HepG2 (cell line): ENCODE data around the gene PKD2L2. TPM values are rescaled to one million over a fixed set of nuclear protein-coding genes. Genes with fewer than 3 reads are reported as not detected.

Experiments
- ATF1 ChIP-seq: IDR thresholded peaks from 2 replicates; pipeline ENCODE4 v1.6.1; 2016; ENCODE audit warnings: mild to moderate bottlenecking, control low read depth
- HES4 ChIP-seq: sonication (generic); formaldehyde crosslinking; IDR thresholded peaks from 2 replicates; pipeline ENCODE4 v1.9.0; 2021; ENCODE audit warnings: mild to moderate bottlenecking, missing genetic modification reagents, borderline replicate concordance
- NFYB ChIP-seq: sonication (generic); formaldehyde crosslinking; IDR thresholded peaks from 2 replicates; pipeline ENCODE4 v1.4.0; 2020; ENCODE audit warnings: missing genetic modification reagents
- RFX1 ChIP-seq: fragments of 450-650 bp; IDR thresholded peaks from 2 replicates; pipeline ENCODE4 v1.6.1; 2017
- TAF15 ChIP-seq: fragments of 200-400 bp; formaldehyde crosslinking; IDR thresholded peaks from one replicate; pipeline ENCODE4 v1.6.1; 2018; ENCODE audit warnings: mild to moderate bottlenecking, low read depth, low read length; ENCODE audit not compliant: poor library complexity, severe bottlenecking
- ZNF263 ChIP-seq: sonication (generic); formaldehyde crosslinking; IDR thresholded peaks from 2 replicates; pipeline ENCODE4 v1.4.0; 2020; ENCODE audit warnings: missing genetic modification reagents
- ZNF446 ChIP-seq: sonication (generic); formaldehyde crosslinking; IDR thresholded peaks from 2 replicates; pipeline ENCODE4 v1.5.0; 2020; ENCODE audit warnings: mild to moderate bottlenecking, missing genetic modification reagents
- polyA plus RNA-seq, 8 experiments: library from polyadenylated mRNA; depleted of rRNA in 3 of 8; stranded (reverse) in 7 of 8; unstranded in 1 of 8; fragments of >200 nt; fragmentation: Illumina TruSeq in 4 of 8; extraction: Trizol in 4 of 8; gene quantifications; 2 replicates each; pipeline versions ENCODE4 v1.2.1 to v1.2.3, GENCODE V29; 2011 to 2016; ENCODE audit warnings: low read depth in 4 of 8, missing spikeins in 1 of 8, mixed read lengths in 1 of 8; ENCODE audit not compliant: insufficient read depth in 1 of 8
- total RNA-seq, 5 experiments: library from RNA; depleted of rRNA; stranded (reverse); fragments of >200 nt; fragmentation: Illumina TruSeq; extraction: Trizol; gene quantifications; 2 replicates each; pipeline ENCODE4 v1.2.3, GENCODE V29; 2016; ENCODE audit warnings: low read depth in 1 of 5
- TF ChIP-seq, protein P1 (sequence below): sonication (generic); formaldehyde crosslinking; IDR thresholded peaks from 2 replicates; pipeline ENCODE4 v1.4.0; 2020; ENCODE audit warnings: missing genetic modification reagents, borderline replicate concordance
- TF ChIP-seq, protein P2 (sequence below): sonication (generic); formaldehyde crosslinking; IDR thresholded peaks from 2 replicates; pipeline ENCODE4 v1.8.1; 2022; ENCODE audit warnings: low read depth, mild to moderate bottlenecking, missing genetic modification reagents
- TF ChIP-seq, protein P3 (sequence below): sonication (generic); formaldehyde crosslinking; IDR thresholded peaks from 2 replicates; pipeline ENCODE4 v1.4.0; 2020; ENCODE audit warnings: missing genetic modification reagents, mild to moderate bottlenecking, borderline replicate concordance

Gene PKD2L2
- total and polyA plus RNA-seq, 2 of the 13 experiments (the other 11 are each of a cell fraction or from before 2014, with no cell fraction given), result not detected

DNA sequence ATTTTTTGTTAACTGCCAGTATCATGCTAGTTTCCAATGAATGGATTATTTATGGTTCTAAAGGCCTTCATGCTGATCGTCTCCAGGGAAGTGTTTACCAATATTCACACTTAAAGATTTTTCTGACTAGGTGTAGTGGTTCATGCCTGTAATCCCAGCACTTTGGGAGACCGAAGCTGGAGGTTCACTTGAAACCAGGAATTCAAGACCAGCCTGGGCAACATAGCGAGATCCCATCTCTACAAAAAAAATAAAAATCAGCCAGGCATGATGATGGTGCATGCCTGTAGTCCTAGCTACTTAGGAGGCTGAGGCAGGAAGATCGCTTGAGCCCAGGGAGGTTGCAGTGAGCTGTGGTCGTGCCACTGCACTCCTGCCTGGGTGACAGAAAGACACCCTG, 100.2 kb downstream of the PKD2L2 start (continued):
- TF ChIP-seq ZNF446, result no peak
- TF ChIP-seq, protein P1, sequence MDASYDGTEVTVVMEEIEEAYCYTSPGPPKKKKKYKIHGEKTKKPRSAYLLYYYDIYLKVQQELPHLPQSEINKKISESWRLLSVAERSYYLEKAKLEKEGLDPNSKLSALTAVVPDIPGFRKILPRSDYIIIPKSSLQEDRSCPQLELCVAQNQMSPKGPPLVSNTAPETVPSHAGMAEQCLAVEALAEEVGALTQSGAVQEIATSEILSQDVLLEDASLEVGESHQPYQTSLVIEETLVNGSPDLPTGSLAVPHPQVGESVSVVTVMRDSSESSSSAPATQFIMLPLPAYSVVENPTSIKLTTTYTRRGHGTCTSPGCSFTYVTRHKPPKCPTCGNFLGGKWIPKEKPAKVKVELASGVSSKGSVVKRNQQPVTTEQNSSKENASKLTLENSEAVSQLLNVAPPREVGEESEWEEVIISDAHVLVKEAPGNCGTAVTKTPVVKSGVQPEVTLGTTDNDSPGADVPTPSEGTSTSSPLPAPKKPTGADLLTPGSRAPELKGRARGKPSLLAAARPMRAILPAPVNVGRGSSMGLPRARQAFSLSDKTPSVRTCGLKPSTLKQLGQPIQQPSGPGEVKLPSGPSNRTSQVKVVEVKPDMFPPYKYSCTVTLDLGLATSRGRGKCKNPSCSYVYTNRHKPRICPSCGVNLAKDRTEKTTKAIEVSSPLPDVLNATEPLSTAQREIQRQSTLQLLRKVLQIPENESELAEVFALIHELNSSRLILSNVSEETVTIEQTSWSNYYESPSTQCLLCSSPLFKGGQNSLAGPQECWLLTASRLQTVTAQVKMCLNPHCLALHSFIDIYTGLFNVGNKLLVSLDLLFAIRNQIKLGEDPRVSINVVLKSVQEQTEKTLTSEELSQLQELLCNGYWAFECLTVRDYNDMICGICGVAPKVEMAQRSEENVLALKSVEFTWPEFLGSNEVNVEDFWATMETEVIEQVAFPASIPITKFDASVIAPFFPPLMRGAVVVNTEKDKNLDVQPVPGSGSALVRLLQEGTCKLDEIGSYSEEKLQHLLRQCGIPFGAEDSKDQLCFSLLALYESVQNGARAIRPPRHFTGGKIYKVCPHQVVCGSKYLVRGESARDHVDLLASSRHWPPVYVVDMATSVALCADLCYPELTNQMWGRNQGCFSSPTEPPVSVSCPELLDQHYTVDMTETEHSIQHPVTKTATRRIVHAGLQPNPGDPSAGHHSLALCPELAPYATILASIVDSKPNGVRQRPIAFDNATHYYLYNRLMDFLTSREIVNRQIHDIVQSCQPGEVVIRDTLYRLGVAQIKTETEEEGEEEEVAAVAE (CRISPR knock-in tag), result no peak
- TF ChIP-seq, protein P2, sequence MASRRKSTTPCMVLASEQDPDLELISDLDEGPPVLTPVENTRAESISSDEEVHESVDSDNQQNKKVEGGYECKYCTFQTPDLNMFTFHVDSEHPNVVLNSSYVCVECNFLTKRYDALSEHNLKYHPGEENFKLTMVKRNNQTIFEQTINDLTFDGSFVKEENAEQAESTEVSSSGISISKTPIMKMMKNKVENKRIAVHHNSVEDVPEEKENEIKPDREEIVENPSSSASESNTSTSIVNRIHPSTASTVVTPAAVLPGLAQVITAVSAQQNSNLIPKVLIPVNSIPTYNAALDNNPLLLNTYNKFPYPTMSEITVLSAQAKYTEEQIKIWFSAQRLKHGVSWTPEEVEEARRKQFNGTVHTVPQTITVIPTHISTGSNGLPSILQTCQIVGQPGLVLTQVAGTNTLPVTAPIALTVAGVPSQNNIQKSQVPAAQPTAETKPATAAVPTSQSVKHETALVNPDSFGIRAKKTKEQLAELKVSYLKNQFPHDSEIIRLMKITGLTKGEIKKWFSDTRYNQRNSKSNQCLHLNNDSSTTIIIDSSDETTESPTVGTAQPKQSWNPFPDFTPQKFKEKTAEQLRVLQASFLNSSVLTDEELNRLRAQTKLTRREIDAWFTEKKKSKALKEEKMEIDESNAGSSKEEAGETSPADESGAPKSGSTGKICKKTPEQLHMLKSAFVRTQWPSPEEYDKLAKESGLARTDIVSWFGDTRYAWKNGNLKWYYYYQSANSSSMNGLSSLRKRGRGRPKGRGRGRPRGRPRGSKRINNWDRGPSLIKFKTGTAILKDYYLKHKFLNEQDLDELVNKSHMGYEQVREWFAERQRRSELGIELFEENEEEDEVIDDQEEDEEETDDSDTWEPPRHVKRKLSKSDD, result no peak
- TF ChIP-seq, protein P3, sequence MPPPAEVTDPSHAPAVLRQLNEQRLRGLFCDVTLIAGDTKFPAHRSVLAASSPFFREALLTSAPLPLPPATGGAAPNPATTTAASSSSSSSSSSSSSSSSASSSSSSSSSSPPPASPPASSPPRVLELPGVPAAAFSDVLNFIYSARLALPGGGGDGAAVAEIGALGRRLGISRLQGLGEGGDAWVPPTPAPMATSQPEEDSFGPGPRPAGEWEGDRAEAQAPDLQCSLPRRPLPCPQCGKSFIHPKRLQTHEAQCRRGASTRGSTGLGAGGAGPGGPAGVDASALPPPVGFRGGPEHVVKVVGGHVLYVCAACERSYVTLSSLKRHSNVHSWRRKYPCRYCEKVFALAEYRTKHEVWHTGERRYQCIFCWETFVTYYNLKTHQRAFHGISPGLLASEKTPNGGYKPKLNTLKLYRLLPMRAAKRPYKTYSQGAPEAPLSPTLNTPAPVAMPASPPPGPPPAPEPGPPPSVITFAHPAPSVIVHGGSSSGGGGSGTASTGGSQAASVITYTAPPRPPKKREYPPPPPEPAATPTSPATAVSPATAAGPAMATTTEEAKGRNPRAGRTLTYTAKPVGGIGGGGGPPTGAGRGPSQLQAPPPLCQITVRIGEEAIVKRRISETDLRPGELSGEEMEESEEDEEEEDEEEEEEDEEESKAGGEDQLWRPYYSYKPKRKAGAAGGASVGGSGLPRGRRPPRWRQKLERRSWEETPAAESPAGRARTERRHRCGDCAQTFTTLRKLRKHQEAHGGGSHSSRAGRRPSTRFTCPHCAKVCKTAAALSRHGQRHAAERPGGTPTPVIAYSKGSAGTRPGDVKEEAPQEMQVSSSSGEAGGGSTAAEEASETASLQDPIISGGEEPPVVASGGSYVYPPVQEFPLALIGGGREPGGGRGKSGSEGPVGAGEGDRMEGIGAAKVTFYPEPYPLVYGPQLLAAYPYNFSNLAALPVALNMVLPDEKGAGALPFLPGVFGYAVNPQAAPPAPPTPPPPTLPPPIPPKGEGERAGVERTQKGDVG (CRISPR knock-in tag), result no peak
- TF ChIP-seq NFYB (CRISPR knock-in tag), result no peak
- no peak for TF ChIP-seq ZNF263 (CRISPR knock-in tag)
- TF ChIP-seq ATF1 (CRISPR knock-in tag), result no peak
- no peak for TF ChIP-seq TAF15
- TF ChIP-seq HES4 (CRISPR knock-in tag), result no peak
- TF ChIP-seq RFX1, result no peak

Other genes starting within 250 kb of the PKD2L2 start
- gene KLHL3, start 153.4 kb upstream of the PKD2L2 start, total RNA-seq (2016; rRNA removed; fragmentation: Illumina TruSeq; extraction: Trizol), result 0.02 TPM in 1 of 2 replicates, not detected in the other
- gene KLHL3, start 153.4 kb upstream of the PKD2L2 start, polyA plus RNA-seq (2011; rRNA removed), result 0.08 and 0.10 TPM in 2 replicates
- gene HNRNPA0, start 135.1 kb upstream of the PKD2L2 start, total RNA-seq (2016; rRNA removed; fragmentation: Illumina TruSeq; extraction: Trizol), result 12.9 and 16.9 TPM in 2 replicates
- gene HNRNPA0, start 135.1 kb upstream of the PKD2L2 start, polyA plus RNA-seq (2011; rRNA removed), result 9.0 and 9.6 TPM in 2 replicates
- gene MYOT, start 21.6 kb upstream of the PKD2L2 start, total RNA-seq (2016; rRNA removed; fragmentation: Illumina TruSeq; extraction: Trizol), result not detected in 2 replicates
- gene MYOT, start 21.6 kb upstream of the PKD2L2 start, polyA plus RNA-seq (2011; rRNA removed), result not detected in 2 replicates
- 11.5 and 11.8 TPM in 2 replicates for gene FAM13B, start 143.6 kb downstream of the PKD2L2 start, total RNA-seq (2016; rRNA removed; fragmentation: Illumina TruSeq; extraction: Trizol)
- gene FAM13B, start 143.6 kb downstream of the PKD2L2 start, polyA plus RNA-seq (2011; rRNA removed), result 6.9 and 7.5 TPM in 2 replicates
- gene WNT8A, start 194.6 kb downstream of the PKD2L2 start, total RNA-seq (2016; rRNA removed; fragmentation: Illumina TruSeq; extraction: Trizol), result not detected in 2 replicates
- gene WNT8A, start 194.6 kb downstream of the PKD2L2 start, polyA plus RNA-seq (2011; rRNA removed), result 0.04 TPM in 1 of 2 replicates, not detected in the other
- gene NME5, start 250.0 kb downstream of the PKD2L2 start, total RNA-seq (2016; rRNA removed; fragmentation: Illumina TruSeq; extraction: Trizol), result 0.18 and 0.39 TPM in 2 replicates
- gene NME5, start 250.0 kb downstream of the PKD2L2 start, polyA plus RNA-seq (2011; rRNA removed), result not detected in 2 replicates